Measurements from ENCODE around the gene SLC6A18. TPM values are rescaled to one million over a fixed set of nuclear protein-coding genes. Genes with fewer than 3 reads are reported as not detected.

Gene SLC6A18
- total RNA-seq, 2 donors from 2014 or later: not detected

- DNase-seq (ENCODE audit: low spot score): no peak
- intact Hi-C loops (cut with DNase I): no loop called here
Measured at GRCh38 chr5:1201327-1202025, 23.7 kb upstream of the SLC6A18 start, which contains the start of gene SLC6A19. Gene SLC6A19 (plus strand): TSS chr5:1201595. CDS start chr5:1201651, 56 bp downstream.

DNA sequence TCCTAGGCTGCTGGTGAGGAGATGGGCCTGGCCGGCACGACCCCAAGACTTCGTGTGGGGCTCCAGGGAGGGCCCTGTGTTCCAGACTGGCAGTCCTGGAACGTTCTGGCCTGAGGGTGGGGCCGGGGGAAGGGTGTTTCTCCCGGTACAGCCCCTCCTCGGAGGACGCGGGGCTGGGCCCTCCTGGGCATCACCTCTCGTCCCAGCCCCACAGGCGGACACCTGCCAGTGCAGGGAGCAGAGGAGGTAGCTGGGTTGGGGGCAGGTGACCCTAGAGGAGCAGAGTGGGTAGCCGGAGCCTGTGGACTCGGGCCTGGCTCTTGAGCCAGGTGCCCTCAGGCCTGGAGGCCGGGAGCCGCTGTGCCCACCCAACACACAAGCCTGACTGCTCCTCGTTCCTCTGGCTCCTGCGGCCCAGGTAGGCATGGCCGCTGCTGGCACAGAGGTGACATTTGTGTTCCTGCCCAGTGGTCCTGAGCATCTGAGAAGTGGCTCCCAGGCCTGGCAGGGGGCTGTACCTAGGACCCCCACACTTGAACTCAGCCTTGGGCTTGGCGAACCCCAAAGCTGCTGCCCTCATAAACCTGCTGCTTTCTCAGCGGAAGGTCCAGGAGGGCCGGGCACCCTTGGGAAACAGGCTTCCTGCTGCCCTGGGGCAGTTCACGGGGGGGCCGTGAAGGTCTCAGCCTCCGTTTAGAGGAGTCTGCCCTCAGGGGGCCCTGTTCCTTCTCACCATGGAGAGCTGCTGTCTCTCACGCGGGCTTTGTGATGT lies 23.0 kb upstream of the SLC6A18 start:
- intact Hi-C loops (cut with DNase I): no loop called here
- DNase-seq (ENCODE audit: low spot score): no peak

GRCh38 chr5:1202798-1203185 lies 22.4 kb upstream of the SLC6A18 start:
- intact Hi-C loops (cut with DNase I): no loop called here
- DNase-seq (ENCODE audit: low spot score): no peak

DNA sequence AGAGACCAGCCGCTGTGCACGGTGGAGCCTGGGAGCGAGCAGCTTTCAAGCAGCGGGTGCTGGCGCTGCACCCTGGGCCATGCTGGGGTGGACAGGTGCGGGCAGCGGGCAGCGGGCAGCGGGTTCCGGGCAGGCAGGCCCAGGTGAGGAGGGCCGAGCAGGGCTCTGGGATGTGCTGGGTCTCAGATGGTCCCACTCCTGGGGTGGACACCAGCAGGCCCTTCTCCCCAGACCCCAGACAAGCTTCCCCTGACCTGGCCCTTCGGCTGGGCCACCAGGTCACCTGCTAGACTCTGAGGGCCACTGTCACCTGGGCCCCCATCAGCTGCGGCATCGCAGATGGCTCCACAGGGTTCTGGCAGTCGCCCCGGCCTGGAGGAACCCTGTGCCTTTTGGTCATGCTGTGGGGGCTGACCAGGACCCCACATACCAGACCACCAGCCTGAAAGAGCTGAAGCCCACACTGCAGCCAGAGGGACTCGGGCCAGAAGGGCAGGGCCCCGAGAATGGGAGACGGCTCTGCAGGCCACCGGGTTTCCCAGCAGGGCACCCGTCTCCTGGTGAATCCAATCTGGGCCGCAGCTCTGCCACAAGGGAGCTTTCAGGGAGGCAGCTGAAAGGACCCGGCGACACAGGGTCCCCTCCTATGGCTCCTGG lies 21.7 kb upstream of the SLC6A18 start:
- no peak for DNase-seq (ENCODE audit: low spot score)

DNA sequence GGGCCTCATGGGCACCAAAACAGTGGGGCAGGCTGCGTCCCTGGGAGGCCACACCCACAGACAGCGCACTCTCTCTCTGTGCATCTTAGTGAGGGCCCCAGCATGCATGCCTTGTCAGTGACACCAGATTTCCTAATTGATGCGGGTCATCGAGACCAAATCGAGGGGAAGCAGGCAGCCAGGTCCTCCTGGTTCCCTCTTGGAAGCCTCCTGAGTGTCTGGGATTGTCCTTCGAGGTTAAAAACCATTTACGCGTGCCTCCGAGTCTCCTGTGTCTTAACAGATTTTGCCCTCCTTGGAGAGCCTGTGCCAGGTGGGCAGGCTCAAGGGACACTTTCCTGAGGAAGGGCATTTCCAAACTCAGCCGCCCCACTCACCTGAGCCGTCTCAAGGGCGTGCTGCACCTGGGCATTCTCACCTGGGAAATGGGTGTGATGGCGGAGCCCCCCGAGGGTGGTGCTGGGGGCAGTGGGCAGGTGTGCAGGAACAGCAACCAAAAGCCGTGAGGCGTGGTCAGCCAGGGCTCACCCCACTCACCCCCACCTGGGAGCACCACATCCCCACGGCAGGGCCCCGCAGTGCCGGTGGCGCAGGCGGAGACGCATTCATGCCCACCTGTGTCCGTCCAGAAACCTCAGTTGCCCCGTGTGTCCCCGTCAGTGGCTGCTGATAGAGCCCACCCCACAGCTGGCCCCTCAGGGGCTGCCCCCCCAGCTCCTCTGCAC lies 21.1 kb upstream of the SLC6A18 start:
- no peak for DNase-seq (ENCODE audit: low spot score)
- intact Hi-C loops (cut with DNase I): no loop called here

More for the DNA sequence above, 21.7 kb upstream of the SLC6A18 start:
- intact Hi-C loops (cut with DNase I): no loop called here

DNA sequence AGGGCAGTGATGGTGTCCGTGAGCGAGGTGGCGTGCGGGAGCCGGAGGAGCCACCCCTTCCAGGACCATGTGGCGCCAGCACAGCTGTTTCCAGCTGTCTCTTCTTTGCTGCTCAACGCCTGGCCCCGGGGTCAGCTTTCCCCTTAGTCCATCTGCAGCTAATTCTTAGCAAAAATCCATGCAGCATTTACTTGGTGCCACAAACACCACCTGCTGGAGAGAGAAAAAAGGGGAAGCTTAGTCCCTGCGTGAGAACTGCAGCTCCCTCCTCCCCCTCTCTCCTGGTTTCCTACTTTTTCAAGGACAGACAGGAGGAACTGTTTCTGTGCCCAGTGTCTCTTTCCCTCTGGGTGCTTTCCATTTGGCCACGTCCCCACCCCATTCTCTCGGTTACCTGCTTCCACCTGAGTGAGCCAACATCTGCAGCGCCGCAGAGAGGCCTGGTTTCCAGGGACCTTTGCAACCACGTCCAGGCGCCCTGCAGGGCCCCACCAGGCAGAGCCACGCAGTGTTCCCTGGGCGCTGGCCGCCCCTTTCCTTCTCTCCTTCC lies 20.4 kb upstream of the SLC6A18 start:
- DNase-seq (ENCODE audit: low spot score): no peak
- intact Hi-C loops (cut with DNase I): no loop called here

- no peak for DNase-seq (ENCODE audit: low spot score)
Measured at GRCh38 chr5:1205255-1206180, 19.7 kb upstream of the SLC6A18 start.

GRCh38 chr5:1206521-1207412 lies 18.4 kb upstream of the SLC6A18 start:
- intact Hi-C loops (cut with DNase I): no loop called here
- no peak for DNase-seq (ENCODE audit: low spot score)

More at GRCh38 chr5:1205255-1206180, 19.7 kb upstream of the SLC6A18 start:
- intact Hi-C loops (cut with DNase I): no loop called here

- no peak for DNase-seq (ENCODE audit: low spot score)
- intact Hi-C loops (cut with DNase I): no loop called here
Measured at GRCh38 chr5:1207555-1207954, 17.6 kb upstream of the SLC6A18 start.

- intact Hi-C loops (cut with DNase I): no loop called here
- DNase-seq (ENCODE audit: low spot score): no peak
Measured at GRCh38 chr5:1208221-1208742, 16.9 kb upstream of the SLC6A18 start.

GRCh38 chr5:1208743-1209488 lies 16.3 kb upstream of the SLC6A18 start:
- intact Hi-C loops (cut with DNase I): no loop called here
- DNase-seq (ENCODE audit: low spot score): no peak

GRCh38 chr5:1209489-1209852 lies 15.7 kb upstream of the SLC6A18 start:
- intact Hi-C loops (cut with DNase I): no loop called here
- no peak for DNase-seq (ENCODE audit: low spot score)

- no peak for DNase-seq (ENCODE audit: low spot score)
- intact Hi-C loops (cut with DNase I): no loop called here
Measured at GRCh38 chr5:1209896-1210776, 15.0 kb upstream of the SLC6A18 start.

GRCh38 chr5:1210832-1211251 lies 14.3 kb upstream of the SLC6A18 start:
- DNase-seq (ENCODE audit: low spot score): no peak
- intact Hi-C loops (cut with DNase I): no loop called here

DNA sequence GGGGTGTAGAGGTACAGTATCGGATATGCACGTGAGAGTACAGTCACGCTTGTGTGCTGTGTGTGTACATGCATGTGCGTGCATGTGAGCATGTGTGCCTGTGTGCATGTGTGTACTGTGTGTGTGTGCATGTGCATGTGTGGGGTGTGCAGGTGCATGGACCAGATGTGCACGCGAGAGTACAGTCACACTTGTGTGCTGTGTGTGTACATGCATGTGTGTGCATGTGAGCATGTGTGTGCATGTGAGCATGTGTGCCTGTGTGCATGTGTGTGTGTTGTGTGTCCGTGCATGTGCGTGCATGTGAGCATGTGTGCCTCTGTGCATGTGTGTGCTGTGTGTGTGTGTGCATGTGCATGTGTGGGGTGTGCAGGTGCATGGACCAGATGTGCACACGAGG lies 13.5 kb upstream of the SLC6A18 start:
- no peak for DNase-seq (ENCODE audit: low spot score)
- intact Hi-C loops (cut with DNase I): no loop called here

DNA sequence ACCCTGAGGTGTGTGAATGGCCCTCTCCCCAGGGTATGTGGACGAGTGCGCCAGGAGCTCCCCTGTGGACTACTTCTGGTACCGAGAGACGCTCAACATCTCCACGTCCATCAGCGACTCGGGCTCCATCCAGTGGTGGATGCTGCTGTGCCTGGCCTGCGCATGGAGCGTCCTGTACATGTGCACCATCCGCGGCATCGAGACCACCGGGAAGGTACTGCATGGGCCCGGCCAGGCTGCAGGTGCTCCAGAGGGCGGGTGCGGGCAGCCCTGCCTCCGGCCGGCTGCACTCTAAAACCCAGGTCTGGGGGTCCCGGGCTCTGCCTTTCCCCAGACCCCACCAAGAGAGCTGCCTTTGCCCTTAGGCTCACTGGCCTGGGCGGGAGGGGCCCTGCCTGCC lies 12.9 kb upstream of the SLC6A18 start:
- intact Hi-C loops (cut with DNase I): no loop called here
- DNase-seq (ENCODE audit: low spot score): no peak
